K562 treated with DMSO at 1 percent for 24 hours (cell line): ENCODE measurements around the gene RNASE4. TPM values are rescaled to one million over a fixed set of nuclear protein-coding genes. Genes with fewer than 3 reads are reported as not detected.

ENCODE experiments used
- total RNA-seq: library from RNA; unstranded; fragments of 300-600 nt; gene quantifications from 2 replicates; pipeline ENCODE4 v1.2.3, GENCODE V29; 2022; ENCODE audit warnings: low read depth; ENCODE audit not compliant: insufficient read depth

RNASE4 gene
- 1.3 and 1.7 TPM in 2 replicates for total RNA-seq

GRCh38 chr14:20683891-20684661, at the start of gene RNASE4:
TSS of gene RNASE4 (plus strand) at chr14:20684560. CDS start at chr14:20699372, 14,812 bp downstream.

GRCh38 chr14:20641591-20641990, 42.8 kb upstream of the RNASE4 start, which contains the start of gene OR6S1:
TSS of gene OR6S1 (minus strand) at chr14:20641691. CDS start at chr14:20641691, 0 bp downstream.

GRCh38 chr14:20688167-20688839, 3.9 kb downstream of the RNASE4 start, which contains the start of gene ANG:
TSS of gene ANG (plus strand) at chr14:20688764. CDS start at chr14:20693565, 4,801 bp downstream.

GRCh38 chr14:20745571-20746358, 61.4 kb downstream of the RNASE4 start, which contains the start of gene EDDM3A:
TSS of gene EDDM3A (plus strand) at chr14:20745887. CDS start at chr14:20747581, 1,694 bp downstream.

Other genes starting within 250 kb of the RNASE4 start
- gene KLHL33, start 248.4 kb upstream of the RNASE4 start, total RNA-seq: 0.07 TPM in 1 of 2 replicates, not detected in the other
- gene OSGEP, start 229.7 kb upstream of the RNASE4 start, total RNA-seq: 47.4 and 50.6 TPM in 2 replicates
- 110 and 122 TPM in 2 replicates for gene APEX1, start 229.3 kb upstream of the RNASE4 start, total RNA-seq
- 29.3 and 34.6 TPM in 2 replicates for gene PIP4P1, start 223.1 kb upstream of the RNASE4 start, total RNA-seq
- 67.6 and 79.5 TPM in 2 replicates for gene PNP, start 215.2 kb upstream of the RNASE4 start, total RNA-seq
- gene RNASE10, start 179.0 kb upstream of the RNASE4 start, total RNA-seq: not detected in 2 replicates
- gene RNASE9, start 123.5 kb upstream of the RNASE4 start, total RNA-seq: not detected in 2 replicates
- gene RNASE11, start 96.6 kb upstream of the RNASE4 start, total RNA-seq: not detected in 2 replicates
- gene RNASE12, start 93.2 kb upstream of the RNASE4 start, total RNA-seq: not detected in 2 replicates
- gene OR6S1, start 42.9 kb upstream of the RNASE4 start, total RNA-seq: not detected in 2 replicates
- 1.5 and 2.2 TPM in 2 replicates for gene ANG, start 4.2 kb downstream of the RNASE4 start, total RNA-seq
- not detected in 2 replicates for gene EDDM3A, start 61.3 kb downstream of the RNASE4 start, total RNA-seq
- not detected in 2 replicates for gene EDDM3B, start 83.8 kb downstream of the RNASE4 start, total RNA-seq
- gene RNASE6, start 96.7 kb downstream of the RNASE4 start, total RNA-seq: 1.5 TPM in 1 of 2 replicates, not detected in the other
- 26.4 and 37.4 TPM in 2 replicates for gene RNASE1, start 118.3 kb downstream of the RNASE4 start, total RNA-seq
- not detected in 2 replicates for gene RNASE3, start 206.8 kb downstream of the RNASE4 start, total RNA-seq